Measurements from ENCODE around the gene ATRN. TPM values are rescaled to one million over a fixed set of nuclear protein-coding genes. Genes with fewer than 3 reads are reported as not detected.
"Not testable (repeated sequence)": the region's sequence is repeated elsewhere in the genome, so short reads cannot be mapped to it uniquely, and the experiment has no call there.

The ATRN gene
- total RNA-seq, 3 donors from 2014 or later (not counting 1 experiment from before 2014, with no cell fraction given) = 16.1 to 21.8 (median 19.3) TPM

DNA sequence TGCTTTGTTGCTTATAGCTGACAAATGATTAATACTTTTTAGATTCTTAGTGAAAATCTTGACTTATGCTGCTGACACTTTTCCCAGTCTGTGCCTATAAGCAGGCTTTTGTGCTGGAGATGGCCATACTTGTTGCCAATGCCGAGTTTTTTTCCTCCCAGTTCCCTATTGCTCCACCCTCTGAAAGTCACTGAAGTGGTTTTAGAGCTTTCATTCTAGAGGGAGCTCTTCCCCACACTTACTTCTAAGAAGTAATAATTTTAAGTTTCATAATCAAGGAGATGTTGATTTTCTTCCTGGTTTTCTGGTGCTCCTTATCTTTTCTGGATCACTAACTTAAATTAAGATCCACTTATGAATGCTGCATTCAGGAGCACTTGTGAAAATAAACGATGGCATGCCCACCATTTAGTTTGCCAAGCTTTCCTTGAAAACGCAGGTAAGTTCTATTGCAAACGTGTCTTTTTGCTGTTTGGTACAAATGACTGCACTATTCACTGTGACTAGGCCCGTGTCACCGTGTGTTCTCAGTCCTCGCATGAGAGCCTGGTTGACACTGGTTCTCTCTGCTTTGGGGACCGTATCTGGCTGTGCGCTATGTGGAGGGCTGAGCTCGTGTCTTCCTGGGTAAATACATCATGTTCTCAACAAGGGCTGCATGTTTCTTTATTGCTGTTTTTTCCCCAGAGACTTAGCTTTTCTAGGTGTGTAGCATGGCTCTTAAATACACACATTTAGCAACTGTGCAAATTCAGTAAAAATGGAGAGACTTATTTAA lies 142.2 kb downstream of the ATRN start:
- Histone ChIP-seq H3K27me3 (ENCODE audit: control insufficient read depth, insufficient read depth, low read length) (no peaks in the 10 kb centered on the region), H3K27ac (ENCODE audit: low read length) (no peak overlapping the region), H3K9me3 (ENCODE audit: control insufficient read depth, insufficient read depth, low read length) (no peaks in the 10 kb centered on the region), H3K4me3 (ENCODE audit: low read length) (no peak overlapping the region), H3K36me3 (ENCODE audit: control insufficient read depth, insufficient read depth, low read length) (peaks cover 7% of the 10 kb centered on the region), H3K4me1 (ENCODE audit: control insufficient read depth, insufficient read depth, low read length) (no peaks in the 10 kb centered on the region)
- Mint-ChIP-seq H3K4me3 (no peak overlapping the region), H3K36me3 (peaks cover 4% of the 10 kb centered on the region), H3K9me3 (no peaks in the 10 kb centered on the region), H3K27me3 (ENCODE audit: low read depth in 2 of 2) (no peaks in the 10 kb centered on the region), H3K27ac (no peak overlapping the region), H3K4me1 (no peaks in the 10 kb centered on the region)
- 90% methylated on average over 10 of the region's 10 CpGs for WGBS (ENCODE audit: insufficient coverage)
- TF ChIP-seq CTCF (IDR thresholded peaks at IDR 0.05) = no peak
- ATAC-seq (no peak), DNase-seq (no peak)
- intact Hi-C loops (cut with micrococcal nuclease) = no loop called here

- H3K9me3 ChIP-seq (ENCODE audit: control insufficient read depth, insufficient read depth, low read length) = no peaks in the 10 kb centered on the region
- no peaks in the 10 kb centered on the region for H3K4me1 ChIP-seq (ENCODE audit: control insufficient read depth, insufficient read depth, low read length)
- no peak for TF ChIP-seq CTCF (IDR thresholded peaks at IDR 0.05)
- H3K36me3 ChIP-seq (ENCODE audit: control insufficient read depth, insufficient read depth, low read length) = peaks cover 7% of the 10 kb centered on the region
- Mint-ChIP-seq H3K27ac (no peak overlapping the region), H3K27me3 (ENCODE audit: low read depth in 2 of 2) (no peaks in the 10 kb centered on the region), H3K9me3 (no peaks in the 10 kb centered on the region), H3K36me3 (no peaks in the 10 kb centered on the region), H3K4me1 (no peaks in the 10 kb centered on the region), H3K4me3 (no peak overlapping the region)
- WGBS (ENCODE audit: insufficient coverage) = 96% methylated on average over 9 of the region's 9 CpGs
- H3K27me3 ChIP-seq (ENCODE audit: control insufficient read depth, insufficient read depth, low read length) = no peaks in the 10 kb centered on the region
- H3K4me3 ChIP-seq (ENCODE audit: low read length) = no peak overlapping the region
- DNase-seq = no peak
- no peak for ATAC-seq
- no peak overlapping the region for H3K27ac ChIP-seq (ENCODE audit: low read length)
- intact Hi-C loops (cut with micrococcal nuclease) = no loop called here
Observed at GRCh38 chr20:3613821-3614440, 143.1 kb downstream of the ATRN start.

GRCh38 chr20:3614466-3614865 lies 143.6 kb downstream of the ATRN start:
- ATAC-seq = no peak
- Mint-ChIP-seq H3K27me3 (ENCODE audit: low read depth in 2 of 2) (no peaks in the 10 kb centered on the region), H3K4me1 (no peaks in the 10 kb centered on the region), H3K27ac (no peak overlapping the region), H3K36me3 (no peaks in the 10 kb centered on the region), H3K4me3 (no peak overlapping the region), H3K9me3 (no peaks in the 10 kb centered on the region)
- Histone ChIP-seq H3K4me1 (ENCODE audit: control insufficient read depth, insufficient read depth, low read length) (no peaks in the 10 kb centered on the region), H3K27me3 (ENCODE audit: control insufficient read depth, insufficient read depth, low read length) (no peaks in the 10 kb centered on the region), H3K27ac (ENCODE audit: low read length) (no peak overlapping the region), H3K36me3 (ENCODE audit: control insufficient read depth, insufficient read depth, low read length) (peaks cover 7% of the 10 kb centered on the region), H3K9me3 (ENCODE audit: control insufficient read depth, insufficient read depth, low read length) (no peaks in the 10 kb centered on the region), H3K4me3 (ENCODE audit: low read length) (no peak overlapping the region)
- intact Hi-C loops (cut with micrococcal nuclease) = no loop called here
- 81% methylated on average over 4 of the region's 5 CpGs for WGBS (ENCODE audit: insufficient coverage)
- no peak for DNase-seq
- no peak for TF ChIP-seq CTCF (IDR thresholded peaks at IDR 0.05)

- H3K4me3 ChIP-seq (ENCODE audit: low read length); H3K4me3 Mint-ChIP-seq; H3K36me3 ChIP-seq (ENCODE audit: control insufficient read depth, insufficient read depth, low read length); H3K36me3 Mint-ChIP-seq; H3K27ac ChIP-seq (ENCODE audit: low read length); H3K27me3 Mint-ChIP-seq (ENCODE audit: low read depth in 2 of 2); H3K4me1 ChIP-seq (ENCODE audit: control insufficient read depth, insufficient read depth, low read length); intact Hi-C loops (cut with micrococcal nuclease); H3K27me3 ChIP-seq (ENCODE audit: control insufficient read depth, insufficient read depth, low read length); H3K9me3 Mint-ChIP-seq; DNase-seq; H3K9me3 ChIP-seq (ENCODE audit: control insufficient read depth, insufficient read depth, low read length); H3K27ac Mint-ChIP-seq; ATAC-seq; H3K4me1 Mint-ChIP-seq: not testable (repeated sequence)
- 97% methylated on average over 13 of the region's 13 CpGs for WGBS (ENCODE audit: insufficient coverage)
Observed at GRCh38 chr20:3615171-3615840, 144.5 kb downstream of the ATRN start.
